ENCODE data around the gene TTF2. TPM values are rescaled to one million over a fixed set of nuclear protein-coding genes. Genes with fewer than 3 reads are reported as not detected.

The TTF2 gene
- total RNA-seq, 1 experiment from 2014 or later = 88.8 TPM

GRCh38 chr1:117029685-117030084, 30.4 kb upstream of the TTF2 start:
- H3K27ac Mint-ChIP-seq = no peak overlapping the region
- ChIA-PET POLR2A (no interaction called here), CTCF (no interaction called here)
- no peak for TF ChIP-seq NFATC4 (CRISPR knock-in tag; IDR thresholded peaks at IDR 0.05)
- no peak for TF ChIP-seq CREM (CRISPR knock-in tag; IDR thresholded peaks at IDR 0.05)
- H3K36me3 Mint-ChIP-seq = no peaks in the 10 kb centered on the region
- peaks cover 4% of the 10 kb centered on the region for H3K27me3 Mint-ChIP-seq (ENCODE audit: low read depth)
- ATAC-seq (no peak), DNase-seq (ENCODE audit: low spot score) (no peak)
- H3K4me1 Mint-ChIP-seq = peaks cover 11% of the 10 kb centered on the region
- H3K9me3 Mint-ChIP-seq = no peaks in the 10 kb centered on the region
- no peak overlapping the region for H3K4me3 Mint-ChIP-seq

GRCh38 chr1:117030271-117030877, 29.8 kb upstream of the TTF2 start:
- Mint-ChIP-seq H3K9me3 (no peaks in the 10 kb centered on the region), H3K36me3 (no peaks in the 10 kb centered on the region), H3K4me3 (no peak overlapping the region), H3K4me1 (peaks cover 17% of the 10 kb centered on the region), H3K27me3 (ENCODE audit: low read depth) (peaks cover 4% of the 10 kb centered on the region), H3K27ac (no peak overlapping the region)
- ChIA-PET POLR2A (no interaction called here), CTCF (no interaction called here)
- TF ChIP-seq TEAD1 (CRISPR knock-in tag; IDR thresholded peaks at IDR 0.05) = no peak
- TF ChIP-seq PRRX2 (CRISPR knock-in tag; IDR thresholded peaks at IDR 0.05) = no peak
- TF ChIP-seq ATF1 (CRISPR knock-in tag; IDR thresholded peaks at IDR 0.05) = no peak
- TF ChIP-seq E2F1 (CRISPR knock-in tag; IDR thresholded peaks at IDR 0.05) = no peak
- no peak for TF ChIP-seq TP53 (CRISPR knock-in tag; IDR thresholded peaks at IDR 0.05)
- TF ChIP-seq NR3C1 (CRISPR knock-in tag; conservative IDR thresholded peaks at IDR 0.05; ENCODE audit: low read depth) = no peak
- no peak for TF ChIP-seq AFF4 (CRISPR knock-in tag; IDR thresholded peaks at IDR 0.05; ENCODE audit: borderline replicate concordance)
- no peak for TF ChIP-seq KAT7 (CRISPR knock-in tag; IDR thresholded peaks at IDR 0.05; ENCODE audit: borderline replicate concordance)
- TF ChIP-seq SMAD3 (CRISPR knock-in tag; IDR thresholded peaks at IDR 0.05; ENCODE audit: borderline replicate concordance) = no peak
- no peak for TF ChIP-seq HMGXB4 (CRISPR knock-in tag; IDR thresholded peaks at IDR 0.05)
- TF ChIP-seq ZMAT4 (CRISPR knock-in tag; IDR thresholded peaks at IDR 0.05) = no peak
- no peak for TF ChIP-seq ATF2 (CRISPR knock-in tag; IDR thresholded peaks at IDR 0.05; ENCODE audit: borderline replicate concordance, low read depth)
- TF ChIP-seq MXD4 (CRISPR knock-in tag; IDR thresholded peaks at IDR 0.05; ENCODE audit: borderline replicate concordance) = no peak
- TF ChIP-seq NR1H2 (CRISPR knock-in tag; IDR thresholded peaks at IDR 0.05) = no peak
- no peak for TF ChIP-seq JAZF1 (CRISPR knock-in tag; IDR thresholded peaks at IDR 0.05)
- TF ChIP-seq ZNF138 (CRISPR knock-in tag; conservative IDR thresholded peaks at IDR 0.05) = no peak
- TF ChIP-seq E2F4 (CRISPR knock-in tag; IDR thresholded peaks at IDR 0.05; ENCODE audit: borderline replicate concordance, low read depth) = no peak
- DNase-seq (ENCODE audit: low spot score) = no peak
- no peak for ATAC-seq
